H1 (cell line): ENCODE measurements around the gene RHOU. TPM values are rescaled to one million over a fixed set of nuclear protein-coding genes. Genes with fewer than 3 reads are reported as not detected.

Experiments used
- CTCF ChIA-PET: fragments of 300-600 bp; sonication (Branson Sonifier 250); formaldehyde crosslinking; loops from one replicate; lab custom pipeline; 2021; ENCODE audit not compliant: partially characterized antibody; lab: Charles Lee
- POLR2A ChIA-PET: fragments of 300-600 bp; sonication (Branson Sonifier 250); formaldehyde crosslinking; loops from one replicate; lab custom pipeline; 2021; ENCODE audit warnings: inconsistent platforms; ENCODE audit not compliant: partially characterized antibody; lab: Charles Lee
- DNase-seq, 2 experiments: peaks; one replicate each; pipeline versions ENCODE4 v3.0.0 to v3.0.0-alpha.2; 2010 to 2022; ENCODE audit warnings: low spot score in 2 of 2, low read depth in 1 of 2, mixed read lengths in 1 of 2
- FAIRE-seq: peaks from 2 replicates; lab custom pipeline; 2011; peaks lifted over from hg19 to GRCh38; lab: Jason Lieb, UNC
- H2AFZ ChIP-seq: 2 replicates; pipeline ENCODE4 v1.8.1; 2012; ENCODE audit warnings: low read length, inconsistent platforms
- H2AK5ac ChIP-seq: 2 replicates; pipeline ENCODE4 v1.6.1; 2013; ENCODE audit warnings: low read depth, low read length
- H2BK120ac ChIP-seq: replicated peaks from 2 replicates; pipeline ENCODE3; 2013; ENCODE audit warnings: low read depth, low read length, inconsistent platforms
- H2BK12ac ChIP-seq: 2 replicates; pipeline ENCODE4 v1.6.1; 2013; ENCODE audit warnings: low read depth, low read length
- H2BK15ac ChIP-seq: 2 replicates; pipeline ENCODE4 v1.6.1; 2013; ENCODE audit warnings: low read length
- H2BK20ac ChIP-seq: 2 replicates; pipeline ENCODE4 v1.6.1; 2013; ENCODE audit warnings: low read length
- H2BK5ac ChIP-seq: 2 replicates; pipeline ENCODE4 v1.6.1; 2013; ENCODE audit warnings: low read depth, low read length
- H3K14ac ChIP-seq: 2 replicates; pipeline ENCODE4 v1.6.1; 2013; ENCODE audit warnings: inconsistent platforms; ENCODE audit not compliant: insufficient read length
- H3K18ac ChIP-seq: 2 replicates; pipeline ENCODE4 v1.6.1; 2013; ENCODE audit warnings: low read length; ENCODE audit errors: extremely low read depth
- H3K23ac ChIP-seq: 2 replicates; pipeline ENCODE4 v1.6.1; 2013; ENCODE audit warnings: inconsistent platforms; ENCODE audit not compliant: insufficient read length
- H3K23me2 ChIP-seq: 2 replicates; pipeline ENCODE4 v1.6.1; 2013; ENCODE audit warnings: low read depth, low read length
- H3K27ac ChIP-seq: 2 replicates; pipeline ENCODE4 v1.6.1; 2011; ENCODE audit warnings: low read depth, low read length, inconsistent platforms
- H3K27me3 ChIP-seq, 4 experiments: replicated peaks in 1 of 4; 1 replicate in 1 of 4; 2 replicates in 3 of 4; pipeline versions ENCODE4 v1.6.1 to v1.8.1; 2011 to 2013; ENCODE audit warnings: low read length in 3 of 4, mild to moderate bottlenecking in 3 of 4, inconsistent platforms in 2 of 4, mixed read lengths in 2 of 4, moderate library complexity in 1 of 4; ENCODE audit not compliant: control insufficient read depth in 3 of 4, insufficient read depth in 3 of 4; ENCODE audit errors: extremely low read depth in 1 of 4
- H3K36me3 ChIP-seq, 4 experiments: 2 replicates each; pipeline versions ENCODE4 v1.6.1 to v1.8.1; 2011 to 2013; ENCODE audit warnings: mild to moderate bottlenecking in 4 of 4, low read length in 3 of 4, moderate library complexity in 2 of 4, control low read depth in 1 of 4, inconsistent platforms in 1 of 4; ENCODE audit not compliant: insufficient read depth in 4 of 4, control insufficient read depth in 2 of 4
- H3K4ac ChIP-seq: replicated peaks from 2 replicates; pipeline ENCODE3; 2013; ENCODE audit warnings: low read length, low read depth, mixed read lengths, inconsistent platforms; ENCODE audit not compliant: insufficient read length
- H3K4me1 ChIP-seq, 4 experiments: replicated peaks in 1 of 4; 1 replicate in 1 of 4; 2 replicates in 3 of 4; pipeline versions ENCODE4 v1.6.1 to v1.8.1; 2011 to 2013; ENCODE audit warnings: low read length in 3 of 4, inconsistent platforms in 2 of 4, mixed read lengths in 1 of 4; ENCODE audit not compliant: insufficient read depth in 4 of 4, control insufficient read depth in 3 of 4
- H3K4me2 ChIP-seq, 2 experiments: 2 replicates each; pipeline versions ENCODE4 v1.6.1 to v1.8.1; 2011 to 2013; ENCODE audit warnings: low read depth in 2 of 2, low read length in 2 of 2, control low read depth in 1 of 2, inconsistent platforms in 1 of 2, mild to moderate bottlenecking in 1 of 2; ENCODE audit not compliant: insufficient read depth in 1 of 2
- H3K4me3 ChIP-seq, 4 experiments: fragments of 200-600, 300-600 bp in 1 of 4; sonication (generic), shearing (Covaris generic), sonication (Bioruptor Twin) in 1 of 4; 2 replicates each; pipeline versions ENCODE4 v1.5.1 to v1.8.1; 2011 to 2016; ENCODE audit warnings: low read length in 4 of 4, low read depth in 3 of 4, control low read depth in 2 of 4, inconsistent platforms in 2 of 4, mild to moderate bottlenecking in 2 of 4, mixed read lengths in 1 of 4, moderate library complexity in 1 of 4; ENCODE audit not compliant: insufficient read depth in 2 of 4; ENCODE audit errors: extremely low read depth in 1 of 4
- H3K56ac ChIP-seq: replicated peaks from 2 replicates; pipeline ENCODE3; 2013; ENCODE audit warnings: low read depth, mild to moderate bottlenecking, mixed read lengths, low read length, inconsistent platforms; ENCODE audit not compliant: insufficient read length
- H3K79me1 ChIP-seq: 2 replicates; pipeline ENCODE4 v1.6.1; 2013; ENCODE audit warnings: low read depth, low read length, control low read depth
- H3K79me2 ChIP-seq, 2 experiments: 2 replicates each; pipeline versions ENCODE4 v1.6.1 to v1.8.1; 2012 to 2013; ENCODE audit warnings: low read length in 2 of 2, mild to moderate bottlenecking in 2 of 2, inconsistent platforms in 1 of 2; ENCODE audit not compliant: insufficient read depth in 2 of 2, control insufficient read depth in 1 of 2
- H3K9ac ChIP-seq, 4 experiments: replicated peaks in 1 of 4; 1 replicate in 1 of 4; 2 replicates in 3 of 4; pipeline versions ENCODE4 v1.6.1 to v1.8.1; 2011 to 2013; ENCODE audit warnings: low read depth in 3 of 4, low read length in 3 of 4, control low read depth in 2 of 4, mild to moderate bottlenecking in 2 of 4, moderate library complexity in 2 of 4, inconsistent platforms in 1 of 4; ENCODE audit errors: extremely low read depth in 1 of 4
- H3K9me3 ChIP-seq, 2 experiments: 2 replicates each; pipeline versions ENCODE4 v1.6.1 to v1.8.1; 2012 to 2013; ENCODE audit warnings: mild to moderate bottlenecking in 2 of 2, moderate library complexity in 2 of 2, control low read depth in 1 of 2, inconsistent platforms in 1 of 2, low read depth in 1 of 2, low read length in 1 of 2, mixed read lengths in 1 of 2; ENCODE audit not compliant: insufficient read depth in 2 of 2
- H4K20me1 ChIP-seq, 2 experiments: replicated peaks in 1 of 2; 2 replicates each; pipeline versions ENCODE3 to v1.8.1; 2011 to 2013; ENCODE audit warnings: inconsistent platforms in 2 of 2, low read length in 2 of 2, mild to moderate bottlenecking in 1 of 2; ENCODE audit not compliant: insufficient read depth in 2 of 2, control insufficient read depth in 1 of 2
- H4K5ac ChIP-seq: 2 replicates; pipeline ENCODE4 v1.6.1; 2013; ENCODE audit warnings: low read length, low read depth, mixed read lengths, inconsistent platforms; ENCODE audit not compliant: insufficient read length
- H4K8ac ChIP-seq: 2 replicates; pipeline ENCODE4 v1.8.0; 2013; ENCODE audit warnings: mild to moderate bottlenecking, moderate library complexity, low read length, inconsistent platforms; ENCODE audit not compliant: insufficient read depth; ENCODE audit errors: extremely low read depth
- H4K91ac ChIP-seq: replicated peaks from 2 replicates; pipeline ENCODE3; 2013; ENCODE audit warnings: low read length, mixed read lengths, inconsistent platforms; ENCODE audit not compliant: insufficient read length
- BCL11A ChIP-seq, 2 experiments: IDR thresholded peaks; one replicate each; pipeline ENCODE4 v1.6.1; 2011; ENCODE audit warnings: low read depth in 2 of 2, low read length in 2 of 2, mild to moderate bottlenecking in 2 of 2
- CTBP2 ChIP-seq: IDR thresholded peaks from 2 replicates; pipeline ENCODE4 v1.7.0; 2011; ENCODE audit warnings: borderline replicate concordance, mild to moderate bottlenecking, moderate library complexity, mixed read lengths, low read length; ENCODE audit not compliant: insufficient read depth, insufficient read length
- EGR1 ChIP-seq: IDR thresholded peaks from 2 replicates; pipeline ENCODE4 v1.6.1; 2011; ENCODE audit warnings: low read depth, low read length, borderline replicate concordance
- SRF ChIP-seq: IDR thresholded peaks from 2 replicates; pipeline ENCODE4 v1.6.1; 2011; ENCODE audit warnings: mild to moderate bottlenecking, low read depth, low read length, moderate library complexity
- WGBS, 2 experiments: shearing (Covaris generic) in 1 of 2; methylation state at CpG; one replicate each; pipeline versions ENCODE4 v1.1.6 to v1.1.7; 2013 to 2015; ENCODE audit warnings: low lambda C conversion rate in 2 of 2, mixed read lengths in 2 of 2, inconsistent platforms in 1 of 2, low coverage in 1 of 2, missing lambda C conversion rate in 1 of 2; ENCODE audit not compliant: insufficient replicate concordance in 2 of 2, insufficient coverage in 1 of 2, insufficient read length in 1 of 2; ENCODE audit errors: extremely low coverage in 1 of 2, missing lambda C conversion rate in 1 of 2; 5-methylcytosine and 5-hydroxymethylcytosine counted together
- polyA plus RNA-seq, 7 experiments: library from polyadenylated mRNA; depleted of rRNA in 3 of 7; stranded (reverse) in 5 of 7; unstranded in 2 of 7; fragments of >200 nt in 5 of 7; fragments of 200-250 nt in 2 of 7; gene quantifications; 1 replicate in 5 of 7; 2 replicates in 1 of 7; 4 replicates in 1 of 7; pipeline versions ENCODE4 v1.2.1 to v1.2.3, GENCODE V29; 2011 to 2013; ENCODE audit warnings: missing spikeins in 2 of 7, mixed read lengths in 2 of 7
- total RNA-seq: library from RNA; stranded (reverse); fragmentation: NEBNext Ultra II Directional; extraction: Animal tissue kit (Norgen Biotek cat#: 25700); gene quantifications from 2 replicates; pipeline ENCODE4 v1.2.1, GENCODE V29; 2021
- TF ChIP-seq, protein P1 (sequence below): IDR thresholded peaks from 2 replicates; pipeline ENCODE4 v1.6.1; 2011; ENCODE audit warnings: low read depth, mild to moderate bottlenecking, low read length; ENCODE audit not compliant: insufficient read depth

The RHOU gene
- total and polyA plus RNA-seq, 2 of the 8 experiments (the other 6 are each of a cell fraction or from before 2014, with no cell fraction given): 3.0 to 3.4 TPM

DNA sequence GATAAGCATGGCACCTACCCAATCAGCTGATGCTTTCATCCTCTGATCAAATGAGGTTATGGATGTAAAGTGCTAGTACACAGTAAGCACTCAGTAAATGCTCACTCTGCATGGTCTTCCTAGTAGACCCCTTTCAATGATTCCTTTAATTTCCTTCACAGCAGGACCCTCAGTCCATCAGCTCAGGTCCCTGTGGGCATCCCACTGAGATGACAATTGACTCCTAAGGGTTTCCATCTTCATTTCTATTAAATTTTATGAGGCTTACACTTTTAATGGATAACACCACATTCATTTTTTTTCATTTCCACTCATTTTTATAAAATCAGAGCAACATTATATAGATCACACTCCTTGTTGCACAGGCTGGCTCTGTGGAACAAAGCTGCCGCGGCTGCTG, 12.8 kb downstream of the RHOU start:
- Histone ChIP-seq H3K27ac (no peak overlapping the region), H2BK5ac (no peak overlapping the region), H3K27me3 (no peaks in the 10 kb centered on the region), H3K79me1 (no peaks in the 10 kb centered on the region; the same call in 1 of the 2 replicates), H3K23me2 (no peaks in the 10 kb centered on the region), H3K4me1 (no peaks in the 10 kb centered on the region), H2AFZ (no peak overlapping the region), H3K56ac (no peak overlapping the region), H2AK5ac (no peak overlapping the region), H3K18ac (no peak overlapping the region), H2BK120ac (no peak overlapping the region), H2BK20ac (no peak overlapping the region), H3K23ac (no peak overlapping the region), H4K20me1 (no peaks in the 10 kb centered on the region), H3K4me2 (no peak overlapping the region), H3K4ac (no peak overlapping the region), H3K14ac (no peak overlapping the region), H4K8ac (no peak overlapping the region), H3K79me2 (no peaks in the 10 kb centered on the region), H3K9me3 (no peaks in the 10 kb centered on the region), H3K36me3 (peaks cover 0 to 16% (median 8%) of the 10 kb centered on the region in 4 experiments; a peak in 4 of 8 replicates), H2BK12ac (no peak overlapping the region), H4K5ac (no peak overlapping the region), H3K4me3 (no peak overlapping the region), H4K91ac (no peak overlapping the region), H2BK15ac (no peak overlapping the region), H3K9ac (no peak overlapping the region)
- ChIA-PET CTCF (interaction anchor here (1.9 kb wide), 1 partner anchor 12 kb away, joined by 7 read pairs; the partner anchor contains the start of gene RHOU), POLR2A (no interaction called here)
- FAIRE-seq (no peak), DNase-seq (no peak)
- TF ChIP-seq SRF: no peak
- TF ChIP-seq BCL11A (IDR thresholded peaks at IDR 0.05; ENCODE audit: low read depth in 2 of 2, low read length in 2 of 2): no peak
- TF ChIP-seq, protein P1, sequence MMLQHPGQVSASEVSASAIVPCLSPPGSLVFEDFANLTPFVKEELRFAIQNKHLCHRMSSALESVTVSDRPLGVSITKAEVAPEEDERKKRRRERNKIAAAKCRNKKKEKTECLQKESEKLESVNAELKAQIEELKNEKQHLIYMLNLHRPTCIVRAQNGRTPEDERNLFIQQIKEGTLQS: no peak
- TF ChIP-seq EGR1: no peak
- TF ChIP-seq CTBP2: no peak
- WGBS, 2 experiments: 92% methylated on average over 2 of the region's 2 CpGs; no CpG with 5 or more reads in 1 of the 2 experiments
